ENCODE data around the gene KIAA1217. TPM values are rescaled to one million over a fixed set of nuclear protein-coding genes. Genes with fewer than 3 reads are reported as not detected.

The KIAA1217 gene
- total and polyA plus RNA-seq, 3 donors from 2014 or later, result 40.0 to 197 (median 134) TPM

GRCh38 chr10:24561453-24561852 lies 352.5 kb downstream of the KIAA1217 start:
- H3K9me3 ChIP-seq, result no peaks in the 10 kb centered on the region
- no peak for DNase-seq
- no peak overlapping the region for H3K27ac ChIP-seq
- TF ChIP-seq POLR2A (IDR thresholded peaks at IDR 0.05) (no peak), CTCF (IDR thresholded peaks at IDR 0.05) (no peak)
- WGBS, 2 donors, result 57 to 66% methylated on average over 3 of the region's 3 CpGs
- peaks cover 6% of the 10 kb centered on the region for H3K4me1 ChIP-seq
- no peaks in the 10 kb centered on the region for H3K27me3 ChIP-seq
- no peak overlapping the region for H3K4me3 ChIP-seq
- H3K36me3 ChIP-seq (ENCODE audit: low read depth, missing control alignments), result no peaks in the 10 kb centered on the region
- intact Hi-C loops (cut with DNase I; ENCODE audit: low total_unique reads), result no loop called here

- 62 to 69% methylated on average over 4 of the region's 4 CpGs for WGBS, 2 donors
- Histone ChIP-seq H3K36me3 (ENCODE audit: low read depth, missing control alignments) (no peaks in the 10 kb centered on the region), H3K4me1 (no peaks in the 10 kb centered on the region), H3K27me3 (no peaks in the 10 kb centered on the region), H3K9me3 (no peaks in the 10 kb centered on the region), H3K27ac (no peak overlapping the region), H3K4me3 (no peak overlapping the region)
- TF ChIP-seq CTCF (IDR thresholded peaks at IDR 0.05) (no peak), POLR2A (IDR thresholded peaks at IDR 0.05) (no peak)
- DNase-seq, result no peak
- intact Hi-C loops (cut with DNase I; ENCODE audit: low total_unique reads), result no loop called here
Measured at GRCh38 chr10:24568042-24568441, 359.1 kb downstream of the KIAA1217 start.

GRCh38 chr10:24569330-24569796 lies 360.4 kb downstream of the KIAA1217 start:
- DNase-seq, result no peak
- no peak overlapping the region for H3K4me3 ChIP-seq
- H3K4me1 ChIP-seq, result no peaks in the 10 kb centered on the region
- TF ChIP-seq CTCF (IDR thresholded peaks at IDR 0.05), result no peak
- no peak for TF ChIP-seq POLR2A (IDR thresholded peaks at IDR 0.05)
- H3K27ac ChIP-seq, result no peak overlapping the region
- H3K9me3 ChIP-seq, result no peaks in the 10 kb centered on the region
- no peaks in the 10 kb centered on the region for H3K36me3 ChIP-seq (ENCODE audit: low read depth, missing control alignments)
- H3K27me3 ChIP-seq, result no peaks in the 10 kb centered on the region
- WGBS, 2 donors, result 75 to 83% methylated on average over 12 to 13 of the region's 13 CpGs
- intact Hi-C loops (cut with DNase I; ENCODE audit: low total_unique reads), result no loop called here

- H3K27ac ChIP-seq, result no peak overlapping the region
- no peak for DNase-seq
- intact Hi-C loops (cut with DNase I; ENCODE audit: low total_unique reads), result no loop called here
- H3K36me3 ChIP-seq (ENCODE audit: low read depth, missing control alignments), result no peaks in the 10 kb centered on the region
- no peaks in the 10 kb centered on the region for H3K27me3 ChIP-seq
- no peak overlapping the region for H3K4me3 ChIP-seq
- H3K4me1 ChIP-seq, result no peaks in the 10 kb centered on the region
- TF ChIP-seq CTCF (IDR thresholded peaks at IDR 0.05), result no peak
- no peak for TF ChIP-seq POLR2A (IDR thresholded peaks at IDR 0.05)
- WGBS, 2 donors, result 87 to 92% methylated on average over 8 to 12 of the region's 12 CpGs
- no peaks in the 10 kb centered on the region for H3K9me3 ChIP-seq
Measured at GRCh38 chr10:24569828-24570657, 361.1 kb downstream of the KIAA1217 start.
